Measurements from ENCODE around the gene SLC39A7.

GRCh38 chr6:33173535-33174180 lies 27.0 kb upstream of the SLC39A7 start:
- TF ChIP-seq POLR2A (IDR thresholded peaks at IDR 0.05; ENCODE audit: low read depth, low read length) (no peak), CTCF (IDR thresholded peaks at IDR 0.05; ENCODE audit: extremely low read depth in 1 of 2, insufficient read depth in 1 of 2, low read depth in 1 of 2, low read length in 2 of 2) (no peak), EZH2 (IDR thresholded peaks at IDR 0.05; ENCODE audit: borderline replicate concordance, low read depth, low read length, severe bottlenecking) (no peak), MAX (IDR thresholded peaks at IDR 0.05; ENCODE audit: insufficient read depth, insufficient read length) (no peak), POLR2AphosphoS5 (IDR thresholded peaks at IDR 0.05; ENCODE audit: insufficient read depth, low read depth, low read length) (no peak), FOS (IDR thresholded peaks at IDR 0.05; ENCODE audit: borderline replicate concordance, insufficient read depth, low read length) (no peak), MYC (IDR thresholded peaks at IDR 0.05; ENCODE audit: low read depth, low read length) (no peak), JUN (IDR thresholded peaks at IDR 0.05; ENCODE audit: borderline replicate concordance, insufficient read depth, insufficient read length, low read depth) (no peak)

Measured in endothelial cell of umbilical vein (primary cell).